ENCODE results near the gene IRF7. TPM values are rescaled to one million over a fixed set of nuclear protein-coding genes. Genes with fewer than 3 reads are reported as not detected.
"Not testable (repeated sequence)": the region's sequence is repeated elsewhere in the genome, so short reads cannot be mapped to it uniquely, and the experiment has no call there.

Gene IRF7
- total RNA-seq, 4 donors from 2014 or later = 28.1 to 80.9 (median 58.4) TPM

DNA sequence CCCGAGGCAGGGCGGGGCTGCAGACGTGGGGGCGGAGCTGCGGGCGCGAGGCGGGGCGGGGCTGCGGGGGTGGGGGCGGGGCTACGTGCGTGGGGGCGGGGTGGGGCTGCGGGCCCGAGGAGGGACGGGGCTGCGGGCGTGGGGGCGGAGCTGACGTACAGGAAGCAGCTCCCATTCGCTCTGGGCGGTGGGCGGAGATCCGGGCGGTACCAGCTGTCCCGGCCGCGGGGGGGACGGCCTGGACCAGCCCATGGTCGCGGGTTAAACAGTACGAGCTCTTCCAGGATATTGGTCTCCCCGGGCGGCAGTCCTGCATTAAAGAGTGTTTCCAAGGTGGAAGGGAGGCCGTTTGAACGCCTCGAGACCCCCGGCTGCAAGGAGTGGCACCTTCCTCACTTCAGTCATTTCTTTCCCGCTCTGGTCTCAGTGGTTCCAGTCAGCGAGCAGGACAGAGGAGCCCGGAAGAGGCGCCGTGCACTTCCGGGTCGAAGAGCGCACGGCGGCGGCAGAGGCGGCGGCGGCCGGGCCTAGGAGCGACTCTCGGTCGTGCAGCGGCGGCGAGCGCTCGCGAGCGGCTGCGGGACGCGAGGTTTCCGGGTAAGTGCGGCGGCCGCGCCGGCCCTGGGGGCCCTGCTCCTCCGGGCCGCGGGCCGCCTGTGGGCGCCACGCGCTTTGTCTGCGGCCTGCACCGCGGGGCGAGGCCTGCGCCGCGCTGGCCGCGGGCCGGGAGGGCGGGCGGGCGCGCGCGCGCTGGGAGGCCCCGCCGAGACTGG lies 39.6 kb downstream of the IRF7 start, which contains the start of gene PHRF1:
TSS of gene PHRF1 (plus strand) at position 475 of the 773 bp plus-strand sequence. CDS start 5,043 bp downstream, outside the sequence.
- Histone ChIP-seq H3K9me3 (no peaks in the 10 kb centered on the region), H3K27ac (peak within 1 kb of the TSS; percentile 86 to 97 (median 92)), H3K4me1 (peaks cover 12 to 57% (median 33%) of the 10 kb centered on the region in 4 donors), H3K4me3 (peak within 1 kb of the TSS; percentile 80 to 98 (median 84)), H3K36me3 (no peaks in the 10 kb centered on the region), H3K27me3 (no peaks in the 10 kb centered on the region)
- peak; percentile 72 to 92 for TF ChIP-seq POLR2A (IDR thresholded peaks at IDR 0.05)
- TF ChIP-seq, protein P1, sequence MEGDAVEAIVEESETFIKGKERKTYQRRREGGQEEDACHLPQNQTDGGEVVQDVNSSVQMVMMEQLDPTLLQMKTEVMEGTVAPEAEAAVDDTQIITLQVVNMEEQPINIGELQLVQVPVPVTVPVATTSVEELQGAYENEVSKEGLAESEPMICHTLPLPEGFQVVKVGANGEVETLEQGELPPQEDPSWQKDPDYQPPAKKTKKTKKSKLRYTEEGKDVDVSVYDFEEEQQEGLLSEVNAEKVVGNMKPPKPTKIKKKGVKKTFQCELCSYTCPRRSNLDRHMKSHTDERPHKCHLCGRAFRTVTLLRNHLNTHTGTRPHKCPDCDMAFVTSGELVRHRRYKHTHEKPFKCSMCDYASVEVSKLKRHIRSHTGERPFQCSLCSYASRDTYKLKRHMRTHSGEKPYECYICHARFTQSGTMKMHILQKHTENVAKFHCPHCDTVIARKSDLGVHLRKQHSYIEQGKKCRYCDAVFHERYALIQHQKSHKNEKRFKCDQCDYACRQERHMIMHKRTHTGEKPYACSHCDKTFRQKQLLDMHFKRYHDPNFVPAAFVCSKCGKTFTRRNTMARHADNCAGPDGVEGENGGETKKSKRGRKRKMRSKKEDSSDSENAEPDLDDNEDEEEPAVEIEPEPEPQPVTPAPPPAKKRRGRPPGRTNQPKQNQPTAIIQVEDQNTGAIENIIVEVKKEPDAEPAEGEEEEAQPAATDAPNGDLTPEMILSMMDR (IDR thresholded peaks at IDR 0.05) = peak in 3 of 6 experiments; percentile 0 to 16 (median 7)
- peak; percentile 95 to 98 (median 98) for DNase-seq

DNA sequence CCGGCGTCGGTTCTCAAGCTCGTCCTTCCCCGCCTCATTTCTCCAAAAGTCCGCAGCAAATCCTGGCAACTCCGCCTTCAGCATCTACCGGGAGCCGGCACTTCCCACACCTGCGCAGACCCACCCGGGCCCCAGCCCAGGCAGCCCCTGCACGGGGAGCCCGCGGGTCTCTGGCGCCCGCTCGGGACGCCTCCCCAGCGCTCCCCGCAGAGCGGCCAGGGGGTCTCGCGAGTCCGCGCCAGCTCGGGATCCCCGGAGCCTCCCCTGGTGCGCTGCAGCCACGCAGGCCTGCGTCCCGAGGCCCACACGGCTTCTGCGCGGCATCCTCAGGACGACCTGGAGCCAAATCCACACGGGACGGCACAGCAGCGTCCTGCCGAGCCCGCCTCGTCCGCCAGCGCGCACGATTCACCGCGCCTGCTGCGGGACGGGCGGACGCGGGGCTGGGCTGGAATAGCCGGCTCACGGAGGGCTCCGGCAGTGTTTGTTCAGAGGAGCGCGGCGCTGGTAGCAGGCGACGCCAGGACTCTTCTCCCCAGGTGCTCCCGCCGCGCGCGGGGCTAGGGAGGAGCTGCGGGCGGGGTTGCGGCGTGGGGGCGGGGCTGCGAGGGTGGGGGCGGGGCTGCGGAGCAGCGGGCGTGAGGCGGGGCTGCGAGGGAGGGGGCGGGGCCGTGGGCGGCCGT lies 40.3 kb downstream of the IRF7 start:
- Histone ChIP-seq H3K4me3 (peak overlapping the region; percentile 50 to 85 (median 68)), H3K9me3 (no peaks in the 10 kb centered on the region), H3K27ac (peak overlapping the region in 3 of 4 donors; percentile 20 to 77 (median 76)), H3K27me3 (no peaks in the 10 kb centered on the region), H3K4me1 (peaks cover 12 to 49% (median 33%) of the 10 kb centered on the region in 4 donors), H3K36me3 (no peaks in the 10 kb centered on the region)
- no peak for DNase-seq
- TF ChIP-seq, protein P1 (IDR thresholded peaks at IDR 0.05) = peak in 2 of 6 experiments; percentile 10 to 19
- peak in 1 of 2 donors; percentile 57 for TF ChIP-seq POLR2A (IDR thresholded peaks at IDR 0.05)

DNA sequence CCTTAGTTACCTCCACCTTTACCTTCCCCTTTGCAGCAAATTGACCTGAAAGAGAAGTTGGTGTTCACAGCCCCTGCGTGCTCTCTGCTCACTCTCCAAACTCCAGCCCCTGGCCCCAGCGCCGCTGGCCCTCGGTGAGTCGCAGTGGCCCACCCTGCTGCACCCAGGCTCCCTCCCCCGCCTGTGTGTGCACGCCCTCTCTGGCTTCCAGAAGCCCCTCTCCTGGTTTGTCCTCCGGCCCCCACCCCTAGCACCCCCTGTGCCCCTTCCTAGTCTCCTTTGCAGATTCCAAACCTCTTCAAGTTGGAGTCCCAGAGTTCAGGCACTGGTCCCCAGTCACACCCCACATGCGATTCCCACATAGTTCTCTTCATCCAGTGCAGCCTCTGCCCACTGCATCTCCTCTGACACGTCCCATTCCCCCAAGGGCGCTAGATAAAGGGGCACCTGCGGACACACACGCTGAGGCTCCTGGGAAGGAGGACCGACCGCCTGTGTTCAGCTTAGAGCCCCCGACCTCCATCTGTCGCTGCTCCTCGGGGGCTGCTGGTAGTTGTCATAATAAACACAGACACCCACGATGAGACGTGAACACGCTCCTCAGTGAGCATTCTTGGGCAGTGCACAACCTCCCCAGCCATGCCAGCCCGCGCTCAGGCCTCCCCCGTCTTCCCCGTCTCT lies 41.0 kb downstream of the IRF7 start:
- Histone ChIP-seq H3K27ac (peak overlapping the region in 2 of 4 donors; percentile 76 to 77), H3K27me3 (no peaks in the 10 kb centered on the region), H3K4me3 (peak overlapping the region; percentile 50 to 85 (median 68)), H3K4me1 (peaks cover 9 to 43% (median 30%) of the 10 kb centered on the region in 4 donors), H3K9me3 (no peaks in the 10 kb centered on the region), H3K36me3 (no peaks in the 10 kb centered on the region)
- TF ChIP-seq, protein P1 (IDR thresholded peaks at IDR 0.05) = no peak
- no peak for TF ChIP-seq POLR2A (IDR thresholded peaks at IDR 0.05)
- no peak for DNase-seq

DNA sequence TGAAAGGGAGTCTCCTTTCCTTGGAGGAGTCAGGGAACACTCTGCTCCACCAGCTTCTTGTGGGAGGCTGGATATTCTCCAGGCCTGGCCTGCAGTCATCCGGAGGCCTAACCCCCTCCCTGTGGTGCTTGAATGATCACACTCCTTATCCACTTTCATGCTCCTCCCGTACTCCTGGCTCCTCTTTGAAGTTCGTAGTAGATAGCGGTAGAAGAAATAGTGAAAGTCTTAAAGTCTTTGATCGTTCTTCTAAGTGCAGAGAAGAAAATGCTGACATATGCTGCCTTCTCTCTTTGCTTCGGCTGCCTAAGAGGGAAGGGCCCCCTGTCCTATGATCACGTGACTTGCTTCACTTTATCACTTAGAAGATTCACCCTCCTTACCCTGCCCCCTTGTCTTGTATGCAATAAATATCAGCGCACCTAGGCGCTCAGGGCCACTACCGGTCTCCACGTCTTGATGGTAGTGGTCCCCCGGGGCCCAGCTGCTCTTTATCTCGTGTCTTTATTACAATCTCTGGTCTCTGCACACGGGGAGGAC lies 41.6 kb downstream of the IRF7 start:
- not testable (repeated sequence) for DNase-seq, H3K36me3 ChIP-seq, H3K9me3 ChIP-seq, H3K27me3 ChIP-seq
- Histone ChIP-seq H3K4me3 (peak overlapping the region in 1 of 4 donors; percentile 65), H3K4me1 (peaks cover 12 to 42% (median 31%) of the 10 kb centered on the region in 4 donors), H3K27ac (peak overlapping the region in 1 of 4 donors; percentile 5)

DNA sequence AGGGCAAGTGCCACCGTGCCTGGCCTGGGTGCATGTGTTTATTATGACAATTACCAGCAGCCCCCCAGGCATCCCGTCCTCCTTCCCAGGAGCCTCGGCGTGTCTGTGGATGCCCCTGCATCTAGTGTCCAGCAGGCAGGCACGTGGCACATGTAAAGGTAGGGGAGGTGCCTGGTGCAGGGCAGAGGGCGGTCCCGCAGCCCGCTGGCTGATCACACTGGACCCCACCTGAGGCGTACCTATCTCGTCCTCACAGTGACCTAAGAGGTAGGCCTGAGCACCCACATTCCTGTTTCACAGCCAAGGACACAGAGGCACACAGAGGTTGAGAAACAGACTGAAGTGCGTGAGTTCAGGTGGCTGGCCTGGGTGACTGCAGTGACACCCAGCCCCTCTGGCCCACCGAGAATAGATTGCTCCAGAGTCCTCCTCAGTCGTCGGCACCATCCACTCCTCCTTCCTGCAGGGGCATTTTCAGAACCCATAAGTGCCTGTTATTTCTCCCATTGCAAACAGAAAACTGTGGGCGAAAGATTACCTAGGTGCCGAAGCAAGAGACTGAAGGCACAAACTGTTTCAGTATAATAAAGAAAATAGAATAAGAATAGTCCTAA lies 42.5 kb downstream of the IRF7 start:
- no peaks in the 10 kb centered on the region for H3K36me3 ChIP-seq
- no peaks in the 10 kb centered on the region for H3K27me3 ChIP-seq
- no peak overlapping the region for H3K4me3 ChIP-seq
- H3K9me3 ChIP-seq = no peaks in the 10 kb centered on the region
- no peak for TF ChIP-seq POLR2A (IDR thresholded peaks at IDR 0.05)
- TF ChIP-seq, protein P1 (IDR thresholded peaks at IDR 0.05) = no peak
- peaks cover 12 to 36% (median 26%) of the 10 kb centered on the region in 4 donors for H3K4me1 ChIP-seq
- no peak for DNase-seq
- H3K27ac ChIP-seq = no peak overlapping the region
